Sigmoid colon (tissue), 7 donors: ENCODE data around the gene MINDY4. TPM values are rescaled to one million over a fixed set of nuclear protein-coding genes. Genes with fewer than 3 reads are reported as not detected.

ENCODE experiments used
- DNase-seq: peaks from one replicate; pipeline ENCODE4 v3.0.0-alpha.2; 2019
- H3K27ac ChIP-seq, 4 donors: fragments of 200-600 bp; sonication (generic); one replicate each; pipeline ENCODE4 v1.5.1; 2016 to 2019; ENCODE audit warnings: mild to moderate bottlenecking in 1 of 4
- H3K27me3 ChIP-seq, 3 donors: fragments of 200-600 bp; sonication (generic); one replicate each; pipeline ENCODE4 v1.5.1; 2019; ENCODE audit warnings: mild to moderate bottlenecking in 1 of 3
- H3K36me3 ChIP-seq, 4 donors: fragments of 200-600 bp; sonication (generic); one replicate each; pipeline ENCODE4 v1.5.1; 2016 to 2019
- H3K4me1 ChIP-seq, 4 donors: fragments of 200-600 bp; sonication (generic); one replicate each; pipeline ENCODE4 v1.5.1; 2017 to 2019
- H3K4me3 ChIP-seq, 4 donors: fragments of 200-600 bp; sonication (generic); one replicate each; pipeline ENCODE4 v1.5.1; 2017 to 2019; ENCODE audit warnings: mild to moderate bottlenecking in 2 of 4, moderate library complexity in 1 of 4
- H3K9me3 ChIP-seq, 4 donors: fragments of 200-600 bp in 3 of 4; sonication (generic) in 3 of 4; one replicate each; pipeline versions ENCODE4 v1.5.1 to v1.6.1; 2013 to 2019
- CTCF ChIP-seq, 4 experiments: fragments of 450-650 bp in 3 of 4; fragments of 200-600 bp in 1 of 4; IDR thresholded peaks; one replicate each; pipeline ENCODE4 v1.5.1; 2016 to 2019; ENCODE audit warnings: antibody characterized with exemption in 4 of 4, mild to moderate bottlenecking in 3 of 4, moderate library complexity in 2 of 4
- EP300 ChIP-seq, 4 donors: sonication (generic); formaldehyde crosslinking; IDR thresholded peaks; one replicate each; pipeline ENCODE4 v1.6.1; 2017; ENCODE audit warnings: antibody characterized with exemption in 4 of 4
- POLR2A ChIP-seq, 2 donors: fragments of 450-650 bp; IDR thresholded peaks; one replicate each; pipeline ENCODE4 v1.6.1; 2016; ENCODE audit warnings: antibody characterized with exemption in 2 of 2, mild to moderate bottlenecking in 2 of 2, moderate library complexity in 2 of 2
- POLR2AphosphoS5 ChIP-seq, 4 donors: sonication (generic); formaldehyde crosslinking; IDR thresholded peaks; one replicate each; pipeline ENCODE4 v1.6.1; 2017; ENCODE audit warnings: antibody characterized with exemption in 4 of 4
- WGBS, 2 donors: extraction: QIAGEN DNeasy Blood & Tissue Kit; methylation state at CpG; one replicate each; pipeline ENCODE4 v1.1.7; 2013; 5-methylcytosine and 5-hydroxymethylcytosine counted together
- intact Hi-C: fragments of 100-400 bp; cut with DNase I; formaldehyde crosslinking; loops from one replicate; pipeline ENCODE4 v1.15.1; 2023
- polyA plus RNA-seq, 3 donors: library from polyadenylated mRNA; stranded (reverse); fragments of 200-250 nt; gene quantifications; one replicate each; pipeline ENCODE4 v1.2.3, GENCODE V29; 2013
- total RNA-seq, 4 donors: library from RNA; depleted of rRNA; stranded (reverse); fragments of >200 nt; gene quantifications; one replicate each; pipeline ENCODE4 v1.1.0, GENCODE V29; 2016
- donor health status: healthy with polysubstance abuse.
- donor health status: Bipolar disorder and iron deficiency.
- donor health status: healthy.

Gene MINDY4
- total and polyA plus RNA-seq, 7 donors = 1.2 to 26.3 (median 9.4) TPM

DNA sequence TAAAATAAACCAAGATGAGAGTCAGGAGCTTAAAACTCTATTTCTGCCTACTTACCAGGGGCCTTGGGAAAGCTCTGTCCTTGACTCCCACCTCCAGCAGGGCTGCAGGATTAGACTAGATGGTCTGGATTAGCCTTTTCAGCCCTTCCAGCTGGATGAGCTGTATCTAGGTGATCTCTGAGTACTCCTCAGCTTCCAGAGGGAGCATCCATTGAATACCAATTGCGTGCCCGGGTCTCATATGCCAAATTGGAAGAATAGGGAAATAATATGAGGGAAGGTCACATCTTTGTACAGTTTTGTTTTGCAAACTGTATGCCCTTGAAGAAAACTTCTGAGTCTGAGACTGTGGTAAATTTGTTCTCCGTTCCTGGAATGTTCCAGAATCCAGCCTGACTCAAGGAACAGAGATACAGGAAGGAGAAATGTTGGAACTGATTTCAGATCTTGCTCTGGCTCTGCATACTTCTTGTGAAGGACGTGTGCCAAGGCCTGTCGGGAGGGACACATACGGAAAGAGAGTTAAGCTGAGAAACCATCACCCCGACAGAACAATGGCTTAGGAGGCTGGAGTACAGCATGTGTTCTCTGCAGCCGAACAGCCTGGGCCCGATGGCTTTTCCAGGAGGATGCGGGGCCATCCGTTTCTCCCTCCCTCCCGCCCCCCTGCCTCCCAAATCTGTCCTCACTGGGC lies 44.9 kb downstream of the MINDY4 start:
- Histone ChIP-seq H3K36me3 (no peaks in the 10 kb centered on the region), H3K27me3 (no peaks in the 10 kb centered on the region), H3K27ac (peak overlapping the region; percentile 73 to 88 (median 80)), H3K9me3 (no peaks in the 10 kb centered on the region), H3K4me1 (peaks cover 0 to 52% (median 45%) of the 10 kb centered on the region in 4 donors), H3K4me3 (no peak overlapping the region)
- TF ChIP-seq POLR2AphosphoS5 (IDR thresholded peaks at IDR 0.05) (peak in 2 of 4 donors; percentile 7 to 11), CTCF (IDR thresholded peaks at IDR 0.05) (no peak)
- intact Hi-C loops = no loop called here
- no peak for DNase-seq
- WGBS, 2 donors = 87 to 93% methylated on average over 12 of the region's 12 CpGs

GRCh38 chr7:30816645-30817370 lies 45.6 kb downstream of the MINDY4 start:
- intact Hi-C loops = no loop called here
- no peak overlapping the region for H3K4me3 ChIP-seq
- H3K27me3 ChIP-seq = no peaks in the 10 kb centered on the region
- H3K4me1 ChIP-seq = peaks cover 0 to 52% (median 45%) of the 10 kb centered on the region in 4 donors
- peak overlapping the region; percentile 73 to 88 (median 80) for H3K27ac ChIP-seq
- 83% methylated on average over 6 of the region's 6 CpGs for WGBS, 2 donors
- no peaks in the 10 kb centered on the region for H3K36me3 ChIP-seq
- DNase-seq = no peak
- no peaks in the 10 kb centered on the region for H3K9me3 ChIP-seq
- no peak for TF ChIP-seq POLR2A (IDR thresholded peaks at IDR 0.05)

GRCh38 chr7:30817371-30817767 lies 46.2 kb downstream of the MINDY4 start:
- Histone ChIP-seq H3K4me1 (peaks cover 0 to 51% (median 45%) of the 10 kb centered on the region in 4 donors), H3K9me3 (no peaks in the 10 kb centered on the region), H3K27me3 (no peaks in the 10 kb centered on the region), H3K4me3 (no peak overlapping the region), H3K36me3 (no peaks in the 10 kb centered on the region), H3K27ac (peak overlapping the region; percentile 73 to 88 (median 80))
- intact Hi-C loops = no loop called here
- WGBS, 2 donors = 93 to 95% methylated on average over 7 of the region's 7 CpGs
- DNase-seq = no peak
- TF ChIP-seq CTCF (IDR thresholded peaks at IDR 0.05) (no peak), POLR2A (IDR thresholded peaks at IDR 0.05) (no peak), POLR2AphosphoS5 (IDR thresholded peaks at IDR 0.05) (no peak), EP300 (IDR thresholded peaks at IDR 0.05) (no peak)

DNA sequence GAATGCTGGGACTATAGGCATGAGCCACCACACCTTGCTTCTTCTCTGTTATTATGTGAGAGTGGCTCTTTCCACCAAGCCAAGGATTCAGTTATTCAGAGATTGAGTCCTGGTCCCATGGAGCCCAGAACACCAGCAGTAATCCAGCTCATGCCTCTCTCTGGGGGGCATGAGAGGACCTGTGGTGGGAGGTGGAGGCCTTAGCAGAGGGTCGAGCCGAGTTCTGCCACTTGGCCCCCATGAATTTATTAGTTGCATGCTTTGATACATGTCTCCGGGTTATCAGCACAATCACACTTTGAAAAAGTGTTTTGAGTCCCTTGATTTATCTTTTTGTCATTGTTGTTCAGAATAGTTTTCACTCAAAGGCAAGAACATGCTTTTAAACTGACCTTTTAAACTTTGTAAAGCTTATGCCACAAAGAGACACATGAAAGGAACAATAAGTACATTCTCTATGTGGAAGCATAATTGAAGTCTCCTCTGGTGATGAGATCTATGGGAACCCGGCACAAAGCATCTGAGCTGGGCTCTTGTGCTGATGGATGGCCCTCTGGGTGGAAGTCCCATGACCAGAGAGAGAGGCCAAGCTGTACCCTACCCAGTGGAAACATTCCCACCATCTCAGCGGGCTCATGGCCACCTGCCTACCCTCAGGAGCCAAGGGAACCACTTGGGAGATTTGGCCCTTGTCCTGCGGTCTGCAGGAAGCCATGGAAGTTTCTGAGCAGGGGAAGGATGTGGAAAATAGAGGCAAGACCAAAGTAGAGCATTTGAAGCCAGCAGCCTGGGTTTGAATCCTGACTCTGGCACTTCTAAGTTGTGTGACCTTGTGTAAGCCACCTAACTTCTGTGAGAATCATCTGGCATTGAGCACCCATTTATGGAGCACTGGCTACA lies 53.9 kb downstream of the MINDY4 start:
- no peaks in the 10 kb centered on the region for H3K9me3 ChIP-seq
- H3K36me3 ChIP-seq = no peaks in the 10 kb centered on the region
- no peaks in the 10 kb centered on the region for H3K4me1 ChIP-seq
- no peaks in the 10 kb centered on the region for H3K27me3 ChIP-seq
- no peak overlapping the region for H3K27ac ChIP-seq
- TF ChIP-seq POLR2AphosphoS5 (IDR thresholded peaks at IDR 0.05) (no peak), EP300 (IDR thresholded peaks at IDR 0.05) (no peak), CTCF (IDR thresholded peaks at IDR 0.05) (no peak), POLR2A (IDR thresholded peaks at IDR 0.05) (no peak)
- intact Hi-C loops = no loop called here
- DNase-seq = no peak
- 91 to 92% methylated on average over 6 of the region's 6 CpGs for WGBS, 2 donors
- H3K4me3 ChIP-seq = no peak overlapping the region

DNA sequence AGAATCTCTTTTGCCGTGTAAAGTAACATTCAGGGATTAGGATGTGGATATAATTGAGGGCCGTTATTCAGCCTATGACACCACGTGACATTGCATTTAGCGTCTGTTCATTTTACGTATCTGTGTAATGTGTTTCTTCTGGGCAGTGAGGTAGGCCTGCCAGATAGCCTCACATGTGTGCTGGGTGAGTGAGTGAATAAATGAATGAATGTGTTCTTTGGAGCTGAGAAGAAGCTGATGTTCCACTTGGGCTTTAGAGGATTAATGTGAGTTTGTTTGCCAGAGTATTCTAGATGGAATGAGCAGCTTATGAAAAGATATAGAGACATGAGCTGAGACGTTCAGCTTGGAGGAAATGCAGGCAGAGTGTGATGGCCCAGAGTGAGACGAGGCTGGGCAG lies 55.0 kb downstream of the MINDY4 start:
- H3K4me3 ChIP-seq = no peak overlapping the region
- 93 to 95% methylated on average over 7 of the region's 7 CpGs for WGBS, 2 donors

More for the DNA sequence above, 55.0 kb downstream of the MINDY4 start:
- DNase-seq = no peak
- H3K27me3 ChIP-seq = no peaks in the 10 kb centered on the region
- H3K4me1 ChIP-seq = no peaks in the 10 kb centered on the region
- no peak overlapping the region for H3K27ac ChIP-seq
- intact Hi-C loops = no loop called here
- TF ChIP-seq POLR2AphosphoS5 (IDR thresholded peaks at IDR 0.05) (no peak), POLR2A (IDR thresholded peaks at IDR 0.05) (no peak), EP300 (IDR thresholded peaks at IDR 0.05) (no peak), CTCF (IDR thresholded peaks at IDR 0.05) (no peak)
- no peaks in the 10 kb centered on the region for H3K9me3 ChIP-seq
- H3K36me3 ChIP-seq = no peaks in the 10 kb centered on the region
